ENCODE results near the gene EPHA4.
A peak's percentile ranks its signal among the peaks of the same experiment; 100 is the strongest.

The EPHA4 gene

DNA sequence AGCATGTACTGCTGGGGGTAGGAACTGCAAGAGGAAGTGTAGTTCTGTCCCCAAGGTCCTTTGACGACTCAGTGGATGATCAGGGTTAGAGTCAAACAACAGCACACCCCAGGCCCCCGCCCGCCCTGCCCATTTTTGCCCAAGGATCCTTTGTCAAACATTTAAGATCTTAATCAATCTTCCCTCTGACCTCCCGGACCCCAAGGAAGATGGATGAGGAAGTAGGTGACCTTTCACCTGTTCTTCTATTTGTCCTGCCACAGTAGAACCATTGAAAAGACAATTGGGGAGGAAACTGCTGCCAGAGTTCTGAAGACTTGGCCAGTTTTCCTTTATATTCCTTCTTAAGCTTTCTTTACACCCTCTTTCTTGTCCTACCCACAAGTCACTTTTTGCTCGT lies 12.1 kb downstream of the EPHA4 start:
- H3K4me1 ChIP-seq (ENCODE audit: low read length) = peaks cover 9% of the 10 kb centered on the region; the same call in 1 of the 2 replicates
- no peak overlapping the region for H3K4me3 ChIP-seq (ENCODE audit: low read length)
- no peaks in the 10 kb centered on the region for H4K20me1 ChIP-seq (ENCODE audit: insufficient read depth, low read length)
- H3K79me2 ChIP-seq (ENCODE audit: low read length) = no peaks in the 10 kb centered on the region
- H3K9me2 ChIP-seq (replicated peaks; ENCODE audit: insufficient read depth, low read length) = no peaks in the 10 kb centered on the region
- no peak overlapping the region for H3K4me2 ChIP-seq (ENCODE audit: low read depth, low read length)
- H3K9ac ChIP-seq (ENCODE audit: low read length) = no peak overlapping the region
- no peak overlapping the region for H3K27ac ChIP-seq (ENCODE audit: low read length)
- no peaks in the 10 kb centered on the region for H3K27me3 ChIP-seq (replicated peaks; ENCODE audit: insufficient read depth, low read length)
- no peaks in the 10 kb centered on the region for H3K9me3 ChIP-seq (replicated peaks; ENCODE audit: insufficient read depth, low read length)
- no peaks in the 10 kb centered on the region for H3K36me3 ChIP-seq (replicated peaks; ENCODE audit: insufficient read depth, low read length)
- TF ChIP-seq, protein P1, sequence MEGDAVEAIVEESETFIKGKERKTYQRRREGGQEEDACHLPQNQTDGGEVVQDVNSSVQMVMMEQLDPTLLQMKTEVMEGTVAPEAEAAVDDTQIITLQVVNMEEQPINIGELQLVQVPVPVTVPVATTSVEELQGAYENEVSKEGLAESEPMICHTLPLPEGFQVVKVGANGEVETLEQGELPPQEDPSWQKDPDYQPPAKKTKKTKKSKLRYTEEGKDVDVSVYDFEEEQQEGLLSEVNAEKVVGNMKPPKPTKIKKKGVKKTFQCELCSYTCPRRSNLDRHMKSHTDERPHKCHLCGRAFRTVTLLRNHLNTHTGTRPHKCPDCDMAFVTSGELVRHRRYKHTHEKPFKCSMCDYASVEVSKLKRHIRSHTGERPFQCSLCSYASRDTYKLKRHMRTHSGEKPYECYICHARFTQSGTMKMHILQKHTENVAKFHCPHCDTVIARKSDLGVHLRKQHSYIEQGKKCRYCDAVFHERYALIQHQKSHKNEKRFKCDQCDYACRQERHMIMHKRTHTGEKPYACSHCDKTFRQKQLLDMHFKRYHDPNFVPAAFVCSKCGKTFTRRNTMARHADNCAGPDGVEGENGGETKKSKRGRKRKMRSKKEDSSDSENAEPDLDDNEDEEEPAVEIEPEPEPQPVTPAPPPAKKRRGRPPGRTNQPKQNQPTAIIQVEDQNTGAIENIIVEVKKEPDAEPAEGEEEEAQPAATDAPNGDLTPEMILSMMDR (IDR thresholded peaks at IDR 0.05; ENCODE audit: low read length) = no peak
- TF ChIP-seq EZH2phosphoT487 (IDR thresholded peaks at IDR 0.05; ENCODE audit: low read length) (no peak), EZH2 (optimal IDR thresholded peaks at IDR 0.05; ENCODE audit: low read depth, low read length) (no peak)
- DNase-seq = no peak
- no peaks in the 10 kb centered on the region for H3F3A ChIP-seq (ENCODE audit: insufficient read depth, low read length)
- H2AFZ ChIP-seq (ENCODE audit: low read length) = no peak overlapping the region

DNA sequence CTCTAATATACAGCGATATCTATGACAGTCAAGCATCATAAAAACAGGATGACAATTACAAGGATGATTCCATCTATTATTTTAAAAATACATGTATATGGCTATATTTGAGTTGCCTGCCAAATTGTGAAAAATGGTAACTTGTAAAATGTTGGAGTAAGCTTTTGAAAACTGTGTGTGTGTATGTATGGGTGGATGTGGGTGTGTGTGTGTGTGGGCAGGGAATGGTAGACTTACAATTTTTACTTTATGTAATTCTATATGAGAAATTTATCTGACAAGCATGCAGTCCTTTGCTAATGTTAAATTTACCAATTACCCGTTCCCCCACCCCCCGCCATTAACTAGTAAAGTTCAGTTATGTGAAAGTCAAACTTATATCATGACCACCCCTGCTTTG lies 14.0 kb downstream of the EPHA4 start:
- Histone ChIP-seq H3K4me2 (ENCODE audit: low read depth, low read length) (no peak overlapping the region), H3K9me2 (replicated peaks; ENCODE audit: insufficient read depth, low read length) (no peaks in the 10 kb centered on the region), H2AFZ (ENCODE audit: low read length) (no peak overlapping the region), H3K9ac (ENCODE audit: low read length) (no peak overlapping the region), H3K79me2 (ENCODE audit: low read length) (no peaks in the 10 kb centered on the region), H3K4me1 (ENCODE audit: low read length) (peaks cover 10% of the 10 kb centered on the region; the same call in 1 of the 2 replicates), H3K36me3 (replicated peaks; ENCODE audit: insufficient read depth, low read length) (no peaks in the 10 kb centered on the region), H3K9me3 (replicated peaks; ENCODE audit: insufficient read depth, low read length) (no peaks in the 10 kb centered on the region), H4K20me1 (ENCODE audit: insufficient read depth, low read length) (no peaks in the 10 kb centered on the region), H3K27me3 (replicated peaks; ENCODE audit: insufficient read depth, low read length) (no peaks in the 10 kb centered on the region), H3F3A (ENCODE audit: insufficient read depth, low read length) (no peaks in the 10 kb centered on the region), H3K4me3 (ENCODE audit: low read length) (no peak overlapping the region), H3K27ac (ENCODE audit: low read length) (no peak overlapping the region)
- TF ChIP-seq, protein P1 (IDR thresholded peaks at IDR 0.05; ENCODE audit: low read length) = no peak
- no peak for TF ChIP-seq EZH2 (optimal IDR thresholded peaks at IDR 0.05; ENCODE audit: low read depth, low read length)
- no peak for TF ChIP-seq EZH2phosphoT487 (IDR thresholded peaks at IDR 0.05; ENCODE audit: low read length)
- no peak for DNase-seq

DNA sequence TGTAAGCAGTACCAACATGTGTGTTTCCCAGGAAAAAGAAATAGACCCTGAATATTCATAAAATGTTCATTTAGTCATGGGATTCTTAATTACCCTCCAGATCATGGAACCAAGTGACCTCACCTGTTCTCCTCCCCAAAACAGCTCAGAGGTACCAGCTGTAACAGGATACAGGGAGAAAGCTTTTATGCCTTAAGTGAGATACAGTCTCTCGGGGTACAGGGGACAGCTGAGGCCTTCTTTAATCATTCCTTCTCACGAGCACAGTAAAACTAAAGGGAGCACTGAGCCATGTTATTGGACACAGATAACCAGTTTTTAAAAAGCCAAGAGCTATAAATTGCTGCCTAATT lies 16.6 kb downstream of the EPHA4 start:
- Histone ChIP-seq H2AFZ (ENCODE audit: low read length) (no peak overlapping the region), H3K9ac (ENCODE audit: low read length) (no peak overlapping the region), H4K20me1 (ENCODE audit: insufficient read depth, low read length) (no peaks in the 10 kb centered on the region), H3K4me3 (ENCODE audit: low read length) (no peak overlapping the region), H3K4me1 (ENCODE audit: low read length) (peaks cover 10% of the 10 kb centered on the region; the same call in 1 of the 2 replicates), H3K9me3 (replicated peaks; ENCODE audit: insufficient read depth, low read length) (no peaks in the 10 kb centered on the region), H3K4me2 (ENCODE audit: low read depth, low read length) (peak overlapping the region; percentile 22; the same call in 1 of the 2 replicates), H3F3A (ENCODE audit: insufficient read depth, low read length) (no peaks in the 10 kb centered on the region), H3K36me3 (replicated peaks; ENCODE audit: insufficient read depth, low read length) (no peaks in the 10 kb centered on the region), H3K9me2 (replicated peaks; ENCODE audit: insufficient read depth, low read length) (no peaks in the 10 kb centered on the region), H3K27ac (ENCODE audit: low read length) (no peak overlapping the region), H3K27me3 (replicated peaks; ENCODE audit: insufficient read depth, low read length) (peaks cover 7% of the 10 kb centered on the region), H3K79me2 (ENCODE audit: low read length) (no peaks in the 10 kb centered on the region)
- no peak for DNase-seq
- TF ChIP-seq EZH2phosphoT487 (IDR thresholded peaks at IDR 0.05; ENCODE audit: low read length) (no peak), EZH2 (optimal IDR thresholded peaks at IDR 0.05; ENCODE audit: low read depth, low read length) (no peak)
- TF ChIP-seq, protein P1 (IDR thresholded peaks at IDR 0.05; ENCODE audit: low read length) = no peak
